C4-2B (cell line): ENCODE data around the gene BTN2A1.

ENCODE experiments used
- H3K27ac ChIP-seq: fragments of 450-650 bp; 2 replicates; pipeline ENCODE4 v1.5.1; 2017
- CTCF ChIP-seq: fragments of 450-650 bp; conservative IDR thresholded peaks from 2 replicates; pipeline ENCODE4 v1.5.1; 2017; ENCODE audit warnings: mild to moderate bottlenecking
- ZFX ChIP-seq: fragments of 450-650 bp; IDR thresholded peaks from 2 replicates; pipeline ENCODE4 v1.6.1; 2017

Gene BTN2A1

GRCh38 chr6:26437550-26437949, 20.2 kb upstream of the BTN2A1 start:
- H3K27ac ChIP-seq: no peak overlapping the region
- TF ChIP-seq ZFX: no peak
- no peak for TF ChIP-seq CTCF

- TF ChIP-seq CTCF (no peak), ZFX (no peak)
- H3K27ac ChIP-seq: no peak overlapping the region
Measured at GRCh38 chr6:26438000-26438399, 19.8 kb upstream of the BTN2A1 start.

GRCh38 chr6:26439151-26440125, 18.3 kb upstream of the BTN2A1 start:
- TF ChIP-seq ZFX: no peak
- TF ChIP-seq CTCF: no peak
- peak overlapping the region; percentile 5; the same call in 1 of the 2 replicates for H3K27ac ChIP-seq

- peak overlapping the region; percentile 71; the same call in 1 of the 2 replicates for H3K27ac ChIP-seq
- TF ChIP-seq CTCF (no peak), ZFX (no peak)
Measured at GRCh38 chr6:26440977-26441358, 16.8 kb upstream of the BTN2A1 start.

- no peak overlapping the region for H3K27ac ChIP-seq
- TF ChIP-seq ZFX (no peak), CTCF (no peak)
Measured at GRCh38 chr6:26441977-26442376, 15.8 kb upstream of the BTN2A1 start.

- TF ChIP-seq CTCF (no peak), ZFX (no peak)
- H3K27ac ChIP-seq: no peak overlapping the region
Measured at GRCh38 chr6:26445934-26446667, 11.7 kb upstream of the BTN2A1 start.

GRCh38 chr6:26447257-26447656, 10.5 kb upstream of the BTN2A1 start:
- H3K27ac ChIP-seq: no peak overlapping the region
- TF ChIP-seq ZFX (no peak), CTCF (no peak)
